Activated B cell treated with CpG ODN at 0.5 μM for 24 hours (primary cell): ENCODE measurements around the gene AKNAD1. TPM values are rescaled to one million over a fixed set of nuclear protein-coding genes. Genes with fewer than 3 reads are reported as not detected.
"Not testable (repeated sequence)": the region's sequence is repeated elsewhere in the genome, so short reads cannot be mapped to it uniquely, and the experiment has no call there.

Experiments
- ATAC-seq: fragments of 200-7000 bp; cut with Tn5 transposase; one replicate; pipeline ENCODE4 v1.10.0; 2021; ENCODE audit warnings: low read depth, mild to moderate bottlenecking, moderate library complexity
- CTCF ChIA-PET: fragments of 350-600 bp; sonication (Branson Sonifier 250); formaldehyde crosslinking; loops from one replicate; lab custom pipeline; 2021; ENCODE audit warnings: antibody characterized with exemption; lab: Charles Lee
- POLR2A ChIA-PET: fragments of 350-600 bp; sonication (Branson Sonifier 250); formaldehyde crosslinking; loops from one replicate; lab custom pipeline; 2021; ENCODE audit warnings: antibody characterized with exemption; lab: Charles Lee
- DNase-seq: peaks from one replicate; pipeline ENCODE4 v3.0.0; 2022
- H3K27ac Mint-ChIP-seq: one replicate; pipeline ENCODE4 v1.8.0; 2020; ENCODE audit warnings: mixed read lengths
- H3K27me3 Mint-ChIP-seq: one replicate; pipeline ENCODE4 v1.8.0; 2021; ENCODE audit warnings: mixed read lengths
- H3K36me3 Mint-ChIP-seq: one replicate; pipeline ENCODE4 v1.8.0; 2021; ENCODE audit warnings: low read depth, mixed read lengths
- H3K4me1 Mint-ChIP-seq: one replicate; pipeline ENCODE4 v1.8.0; 2021; ENCODE audit warnings: mixed read lengths
- H3K4me3 Mint-ChIP-seq: one replicate; pipeline ENCODE4 v1.8.0; 2020; ENCODE audit warnings: mild to moderate bottlenecking, mixed read lengths
- H3K9me3 Mint-ChIP-seq: one replicate; pipeline ENCODE4 v1.8.0; 2020; ENCODE audit warnings: mixed read lengths
- intact Hi-C: fragments of 100-400 bp; cut with micrococcal nuclease; formaldehyde crosslinking; loops from one replicate; pipeline ENCODE4 v1.15.1; 2024
- total RNA-seq: library from RNA; stranded (reverse); gene quantifications from 2 replicates; pipeline ENCODE4 v1.2.3, GENCODE V29; 2022
- TF ChIP-seq, protein P1 (sequence below): fragments of 200-600 bp; IDR thresholded peaks from one replicate; pipeline ENCODE4 v1.8.0; 2022; ENCODE audit warnings: antibody characterized with exemption, mild to moderate bottlenecking

Gene AKNAD1
- total RNA-seq, 1 donor from 2014 or later = not detected

DNA sequence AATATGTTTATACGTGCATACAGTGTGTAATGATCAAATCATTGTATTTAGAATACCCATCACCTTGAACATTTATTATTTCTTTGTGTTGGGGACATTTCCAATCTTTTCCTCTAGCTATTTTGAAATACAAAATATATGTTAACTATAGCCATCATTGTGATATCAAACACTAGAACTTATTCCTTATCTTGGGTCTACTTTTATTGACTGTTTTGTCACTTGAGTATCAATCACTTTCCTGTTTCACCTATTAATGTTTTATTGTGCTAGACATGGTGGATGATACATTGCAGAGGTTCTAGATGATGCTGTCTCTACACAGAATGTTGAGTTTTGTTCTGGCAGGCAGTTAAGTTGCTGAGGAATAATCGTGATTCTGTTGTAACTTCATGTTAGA is 64.5 kb downstream of the AKNAD1 start:
- TF ChIP-seq, protein P1, sequence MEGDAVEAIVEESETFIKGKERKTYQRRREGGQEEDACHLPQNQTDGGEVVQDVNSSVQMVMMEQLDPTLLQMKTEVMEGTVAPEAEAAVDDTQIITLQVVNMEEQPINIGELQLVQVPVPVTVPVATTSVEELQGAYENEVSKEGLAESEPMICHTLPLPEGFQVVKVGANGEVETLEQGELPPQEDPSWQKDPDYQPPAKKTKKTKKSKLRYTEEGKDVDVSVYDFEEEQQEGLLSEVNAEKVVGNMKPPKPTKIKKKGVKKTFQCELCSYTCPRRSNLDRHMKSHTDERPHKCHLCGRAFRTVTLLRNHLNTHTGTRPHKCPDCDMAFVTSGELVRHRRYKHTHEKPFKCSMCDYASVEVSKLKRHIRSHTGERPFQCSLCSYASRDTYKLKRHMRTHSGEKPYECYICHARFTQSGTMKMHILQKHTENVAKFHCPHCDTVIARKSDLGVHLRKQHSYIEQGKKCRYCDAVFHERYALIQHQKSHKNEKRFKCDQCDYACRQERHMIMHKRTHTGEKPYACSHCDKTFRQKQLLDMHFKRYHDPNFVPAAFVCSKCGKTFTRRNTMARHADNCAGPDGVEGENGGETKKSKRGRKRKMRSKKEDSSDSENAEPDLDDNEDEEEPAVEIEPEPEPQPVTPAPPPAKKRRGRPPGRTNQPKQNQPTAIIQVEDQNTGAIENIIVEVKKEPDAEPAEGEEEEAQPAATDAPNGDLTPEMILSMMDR = no peak
- CTCF ChIA-PET = no interaction called here
- ATAC-seq (no peak), DNase-seq (no peak)
- Mint-ChIP-seq H3K4me1 (no peaks in the 10 kb centered on the region), H3K27ac (no peak overlapping the region), H3K36me3 (peaks cover 81% of the 10 kb centered on the region), H3K27me3 (no peaks in the 10 kb centered on the region), H3K4me3 (no peak overlapping the region), H3K9me3 (peaks cover 14% of the 10 kb centered on the region)
- intact Hi-C loops = loop anchor here (2.0 kb wide), 1 partner anchor 14 kb away; no protein-coding TSS in a partner anchor
- POLR2A ChIA-PET = no interaction called here

DNA sequence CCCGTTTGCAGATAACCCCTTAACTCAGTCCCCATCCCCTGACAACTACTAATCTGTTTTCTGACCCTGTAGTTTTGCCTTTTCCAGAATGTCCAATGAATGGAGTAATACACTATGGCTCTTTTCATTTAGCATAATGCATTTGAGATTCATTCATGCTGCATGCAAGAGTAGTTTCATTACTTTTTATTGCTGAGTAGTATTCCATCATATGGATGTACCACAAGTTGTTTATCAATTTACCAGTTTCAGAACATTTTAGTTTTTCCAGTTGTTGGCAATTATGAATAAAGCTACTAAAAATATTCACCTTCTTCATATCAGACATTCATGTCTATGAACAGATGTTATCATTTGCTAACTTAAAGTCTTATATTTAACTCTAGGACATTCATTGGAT is 65.1 kb downstream of the AKNAD1 start:
- TF ChIP-seq, protein P1 = no peak
- Mint-ChIP-seq H3K9me3 (peaks cover 14% of the 10 kb centered on the region), H3K4me3 (no peak overlapping the region), H3K4me1 (no peaks in the 10 kb centered on the region), H3K27ac (no peak overlapping the region), H3K27me3 (no peaks in the 10 kb centered on the region), H3K36me3 (peaks cover 84% of the 10 kb centered on the region)
- ChIA-PET POLR2A (no interaction called here), CTCF (no interaction called here)
- intact Hi-C loops = loop anchor here (2.0 kb wide), 1 partner anchor 13 kb away; no protein-coding TSS in a partner anchor
- ATAC-seq (no peak), DNase-seq (no peak)

DNA sequence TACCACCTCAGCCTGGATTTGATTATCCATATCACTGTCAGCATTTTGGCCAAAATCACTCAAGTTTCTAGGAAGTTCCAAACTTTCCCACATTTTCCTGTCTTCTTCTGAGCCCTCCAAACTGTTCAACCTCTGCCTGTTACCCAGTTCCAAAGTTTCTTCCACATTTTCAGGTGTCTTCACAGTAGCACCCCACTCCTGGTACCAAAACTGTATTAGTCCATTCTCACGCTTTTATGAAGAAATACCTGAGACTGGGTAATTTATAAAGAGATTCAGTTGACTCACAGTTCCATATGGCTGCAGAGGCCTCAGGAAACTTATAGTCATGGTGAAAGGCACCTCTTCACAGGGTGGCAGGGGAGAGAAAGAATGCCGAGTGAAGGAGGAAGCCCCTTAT is 71.0 kb downstream of the AKNAD1 start:
- no peak for DNase-seq
- Mint-ChIP-seq H3K4me3 (no peak overlapping the region), H3K27me3 (no peaks in the 10 kb centered on the region), H3K27ac (no peak overlapping the region), H3K4me1 (no peaks in the 10 kb centered on the region), H3K36me3 (peaks cover 90% of the 10 kb centered on the region), H3K9me3 (peaks cover 27% of the 10 kb centered on the region)
- TF ChIP-seq, protein P1 = no peak
- POLR2A ChIA-PET = no interaction called here
- CTCF ChIA-PET = no interaction called here
- ATAC-seq = no peak
- intact Hi-C loops = no loop called here

DNA sequence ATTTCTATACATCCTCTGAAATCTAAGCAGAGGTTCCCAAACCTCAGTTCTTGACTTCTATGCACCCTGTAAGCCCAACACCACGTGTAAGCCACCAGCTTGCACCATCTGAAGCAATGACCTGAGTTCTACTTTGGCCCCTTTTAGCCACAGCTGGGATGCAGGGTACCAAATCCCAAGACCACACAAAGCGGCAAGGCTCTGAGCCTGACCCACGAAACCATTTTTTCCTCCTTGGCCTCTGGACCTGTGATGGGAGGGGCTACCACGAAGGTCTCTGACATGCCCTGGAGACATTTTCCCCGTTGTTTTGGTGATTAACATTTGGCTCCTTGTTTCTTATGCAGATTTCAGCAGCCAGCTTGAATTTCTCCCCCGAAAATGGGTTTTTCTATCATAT is 71.6 kb downstream of the AKNAD1 start:
- Mint-ChIP-seq H3K27ac (no peak overlapping the region), H3K36me3 (peaks cover 88% of the 10 kb centered on the region), H3K4me1 (no peaks in the 10 kb centered on the region), H3K27me3 (no peaks in the 10 kb centered on the region), H3K9me3 (peaks cover 27% of the 10 kb centered on the region), H3K4me3 (no peak overlapping the region)
- ATAC-seq (no peak), DNase-seq (no peak)
- ChIA-PET POLR2A (no interaction called here), CTCF (no interaction called here)
- TF ChIP-seq, protein P1 = no peak
- intact Hi-C loops = no loop called here

DNA sequence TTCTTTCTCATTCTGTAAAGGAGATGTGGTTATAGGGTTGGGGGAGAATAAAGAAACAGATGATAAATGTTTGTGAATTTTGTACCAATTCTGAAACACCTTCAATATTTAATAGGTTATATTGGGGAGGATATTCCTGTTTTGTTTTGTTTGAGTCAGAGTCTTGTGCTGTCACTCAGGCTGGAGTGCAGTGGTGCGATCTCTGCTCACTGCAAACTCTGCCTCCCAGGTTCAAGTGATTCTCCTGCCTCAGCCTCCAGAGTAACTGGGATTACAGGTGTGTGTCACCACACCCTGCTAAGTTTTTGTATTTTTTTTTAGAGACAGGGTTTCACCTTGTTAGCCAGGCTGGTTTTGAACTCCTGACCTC is 75.3 kb downstream of the AKNAD1 start:
- H3K4me1 Mint-ChIP-seq, CTCF ChIA-PET, ATAC-seq, H3K27me3 Mint-ChIP-seq, DNase-seq, H3K27ac Mint-ChIP-seq, POLR2A ChIA-PET, H3K4me3 Mint-ChIP-seq, intact Hi-C loops: not testable (repeated sequence)
- Mint-ChIP-seq H3K9me3 (peaks cover 27% of the 10 kb centered on the region), H3K36me3 (peaks cover 79% of the 10 kb centered on the region)

DNA sequence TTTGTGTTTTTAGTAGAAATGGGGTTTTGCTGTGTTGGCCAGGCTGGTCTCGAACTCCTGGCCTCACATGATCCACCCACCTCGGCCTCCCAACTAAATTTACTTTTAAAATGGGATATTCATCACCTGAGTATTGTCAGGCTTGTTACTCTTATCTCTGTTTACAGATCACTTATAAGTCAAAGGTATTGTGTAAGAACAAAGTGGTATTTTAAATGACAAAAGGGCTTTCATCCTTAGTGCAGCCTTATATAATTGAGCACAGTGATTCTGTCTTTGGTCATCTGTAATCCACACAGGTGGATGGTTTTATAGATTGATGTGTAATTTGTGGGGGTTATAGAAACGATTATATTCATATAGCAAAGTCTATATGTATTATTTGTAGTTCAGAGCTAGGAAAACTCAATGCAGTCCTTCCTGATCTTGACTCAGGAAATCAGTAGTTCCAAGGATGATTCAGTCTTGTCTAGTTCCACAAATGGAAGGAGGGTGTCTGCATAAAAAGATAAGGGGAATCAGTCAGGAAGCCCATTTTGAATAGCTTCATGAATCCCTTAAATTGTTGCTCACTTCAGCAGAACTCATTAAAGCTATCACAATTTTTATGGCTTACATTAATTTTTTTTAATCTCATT is 75.8 kb downstream of the AKNAD1 start:
- no peak for ATAC-seq
- H3K9me3 Mint-ChIP-seq = peaks cover 26% of the 10 kb centered on the region
- intact Hi-C loops = no loop called here
- ChIA-PET CTCF (no interaction called here), POLR2A (no interaction called here)
- H3K4me1 Mint-ChIP-seq = no peaks in the 10 kb centered on the region
- H3K27me3 Mint-ChIP-seq = no peaks in the 10 kb centered on the region
- TF ChIP-seq, protein P1 = no peak
- peaks cover 78% of the 10 kb centered on the region for H3K36me3 Mint-ChIP-seq
- H3K4me3 Mint-ChIP-seq = no peak overlapping the region
- no peak overlapping the region for H3K27ac Mint-ChIP-seq
- DNase-seq = no peak
